Endothelial cell of umbilical vein (primary cell): ENCODE data around the gene CDC42BPB. TPM values are rescaled to one million over a fixed set of nuclear protein-coding genes. Genes with fewer than 3 reads are reported as not detected.

Experiments used
- BruUV-seq: library from RNA; stranded (reverse); fragments of 400-500 nt; replicated peaks from 2 replicates; lab custom pipeline; 2021; lab: Mats Ljungman, UMichigan
- CTCF ChIA-PET: fragments of 300-600, 350-600 bp; sonication (Branson Sonifier 250); formaldehyde crosslinking; loops from one replicate; lab custom pipeline; 2021; ENCODE audit warnings: antibody characterized with exemption, inconsistent platforms; lab: Charles Lee
- POLR2A ChIA-PET: fragments of 300-600, 350-600 bp; sonication (Branson Sonifier 250); formaldehyde crosslinking; loops from one replicate; lab custom pipeline; 2021; ENCODE audit warnings: antibody characterized with exemption, inconsistent platforms; lab: Charles Lee
- DNase-seq: peaks from one replicate; pipeline ENCODE4 v3.0.0-alpha.2; 2011; ENCODE audit warnings: low read depth, low spot score
- FAIRE-seq: peaks from 2 replicates; lab custom pipeline; 2011; peaks lifted over from hg19 to GRCh38; lab: Jason Lieb, UNC
- H2AFZ ChIP-seq: 2 replicates; pipeline ENCODE4 v1.6.0; 2012; ENCODE audit warnings: low read depth, low read length, control low read depth, inconsistent platforms
- H3K27ac ChIP-seq: 2 replicates; pipeline ENCODE4 v1.5.1; 2011; ENCODE audit warnings: low read depth, mild to moderate bottlenecking, control low read depth, low read length, moderate library complexity; ENCODE audit not compliant: insufficient read depth
- H3K27me3 ChIP-seq, 2 experiments: 2 replicates each; pipeline versions ENCODE4 v1.6.0 to v1.6.1; 2011; ENCODE audit warnings: low read length in 2 of 2, mixed read lengths in 1 of 2; ENCODE audit not compliant: control insufficient read depth in 2 of 2, insufficient read depth in 2 of 2
- H3K36me3 ChIP-seq, 2 experiments: 2 replicates in 1 of 2; 3 replicates in 1 of 2; pipeline ENCODE4 v1.5.1; 2011; ENCODE audit warnings: low read length in 2 of 2, mild to moderate bottlenecking in 1 of 2, moderate library complexity in 1 of 2; ENCODE audit not compliant: control insufficient read depth in 2 of 2, insufficient read depth in 2 of 2; ENCODE audit errors: extremely low read depth in 1 of 2
- H3K4me1 ChIP-seq: 3 replicates; pipeline ENCODE4 v1.5.1; 2011; ENCODE audit warnings: mild to moderate bottlenecking, low read length; ENCODE audit not compliant: control insufficient read depth, insufficient read depth; ENCODE audit errors: extremely low read depth
- H3K4me2 ChIP-seq: 2 replicates; pipeline ENCODE4 v1.6.1; 2011; ENCODE audit warnings: low read length, control low read depth, mixed read lengths; ENCODE audit not compliant: insufficient read depth
- H3K4me3 ChIP-seq, 3 experiments: fragments of 200-600 bp in 1 of 3; sonication (generic), shearing (Covaris generic) in 1 of 3; replicated peaks in 1 of 3; 2 replicates each; pipeline ENCODE4 v1.5.1; 2011 to 2016; ENCODE audit warnings: control low read depth in 3 of 3, low read length in 3 of 3, mild to moderate bottlenecking in 2 of 3, inconsistent platforms in 1 of 3, low read depth in 1 of 3, moderate library complexity in 1 of 3; ENCODE audit not compliant: insufficient read depth in 1 of 3
- H3K79me2 ChIP-seq: 2 replicates; pipeline ENCODE4 v1.6.0; 2012; ENCODE audit warnings: low read length, inconsistent platforms; ENCODE audit not compliant: control insufficient read depth, insufficient read depth
- H3K9ac ChIP-seq: replicated peaks from 2 replicates; pipeline ENCODE3; 2011; ENCODE audit warnings: low read length, control low read depth; ENCODE audit not compliant: insufficient read depth; ENCODE audit errors: extremely low read depth
- H3K9me1 ChIP-seq: replicated peaks from 3 replicates; pipeline ENCODE4 v1.6.0; 2011; ENCODE audit warnings: mild to moderate bottlenecking, low read length; ENCODE audit not compliant: control insufficient read depth, insufficient read depth; ENCODE audit errors: extremely low read depth
- H3K9me3 ChIP-seq: replicated peaks from 2 replicates; pipeline ENCODE4 v1.5.1; 2012; ENCODE audit warnings: low read length, inconsistent platforms; ENCODE audit not compliant: control insufficient read depth, insufficient read depth
- H4K20me1 ChIP-seq: replicated peaks from 2 replicates; pipeline ENCODE3; 2011; ENCODE audit warnings: mild to moderate bottlenecking, low read length; ENCODE audit not compliant: control insufficient read depth, insufficient read depth; ENCODE audit errors: extremely low read depth
- EZH2 ChIP-seq: IDR thresholded peaks from 2 replicates; pipeline ENCODE4 v1.6.1; 2012; ENCODE audit warnings: borderline replicate concordance, low read depth, mild to moderate bottlenecking, moderate library complexity, low read length, inconsistent platforms; ENCODE audit not compliant: severe bottlenecking
- FOS ChIP-seq: IDR thresholded peaks from 2 replicates; pipeline ENCODE4 v1.6.1; 2011; ENCODE audit warnings: mild to moderate bottlenecking, low read length, moderate library complexity, borderline replicate concordance; ENCODE audit not compliant: insufficient read depth
- GATA2 ChIP-seq: IDR thresholded peaks from 2 replicates; pipeline ENCODE4 v1.7.0; 2011; ENCODE audit warnings: low read depth, mild to moderate bottlenecking, moderate library complexity, mixed read lengths, low read length; ENCODE audit not compliant: insufficient read length, insufficient read depth
- JUN ChIP-seq: IDR thresholded peaks from 2 replicates; pipeline ENCODE4 v1.6.1; 2011; ENCODE audit warnings: borderline replicate concordance, low read depth; ENCODE audit not compliant: insufficient read length, insufficient read depth
- MYC ChIP-seq: IDR thresholded peaks from one replicate; pipeline ENCODE4 v1.6.1; 2011; ENCODE audit warnings: mild to moderate bottlenecking, low read depth, low read length
- POLR2A ChIP-seq: IDR thresholded peaks from 2 replicates; pipeline ENCODE4 v1.6.1; 2012; ENCODE audit warnings: low read depth, mild to moderate bottlenecking, control low read depth, low read length
- POLR2AphosphoS5 ChIP-seq: IDR thresholded peaks from 2 replicates; pipeline ENCODE4 v1.6.1; 2012; ENCODE audit warnings: low read depth, mild to moderate bottlenecking, control low read depth, low read length, moderate library complexity; ENCODE audit not compliant: insufficient read depth
- dilution Hi-C: fragments of 300-500 bp; cut with MboI; formaldehyde crosslinking; loops from one replicate; pipeline ENCODE4 v1.15.0; 2019; ENCODE audit warnings: low sequenced_read_pairs; ENCODE audit not compliant: extremely low pct_ligation_motif_present
- intact Hi-C: fragments of 100-400 bp; cut with micrococcal nuclease; formaldehyde crosslinking; loops from one replicate; pipeline ENCODE4 v1.10.0; 2022
- polyA plus RNA-seq, 4 experiments: library from polyadenylated mRNA; depleted of rRNA in 3 of 4; stranded (reverse) in 3 of 4; unstranded in 1 of 4; fragments of >200 nt; gene quantifications; 2 replicates each; pipeline versions ENCODE4 v1.2.1 to v1.2.3, GENCODE V29; 2011 to 2012; ENCODE audit warnings: missing spikeins in 1 of 4
- total RNA-seq: library from RNA; stranded (reverse); gene quantifications from 2 replicates; pipeline ENCODE4 v1.2.3, GENCODE V29; 2021
- TF ChIP-seq, protein P1 (sequence below): IDR thresholded peaks from 2 replicates; pipeline ENCODE4 v1.6.1; 2011; ENCODE audit not compliant: insufficient read depth, insufficient read length
- TF ChIP-seq, protein P2 (sequence below), 2 donors: IDR thresholded peaks; 1 replicate in 1 of 2; 2 replicates in 1 of 2; pipeline ENCODE4 v1.5.1; 2011; ENCODE audit warnings: low read length in 2 of 2, mild to moderate bottlenecking in 2 of 2, moderate library complexity in 2 of 2, control low read depth in 1 of 2, inconsistent platforms in 1 of 2, low read depth in 1 of 2; ENCODE audit not compliant: insufficient read depth in 1 of 2; ENCODE audit errors: extremely low read depth in 1 of 2

The CDC42BPB gene
- total and polyA plus RNA-seq, 2 donors (not counting 3 experiments of a cell fraction or from before 2014, with no cell fraction given) = 82.6 to 131 TPM

DNA sequence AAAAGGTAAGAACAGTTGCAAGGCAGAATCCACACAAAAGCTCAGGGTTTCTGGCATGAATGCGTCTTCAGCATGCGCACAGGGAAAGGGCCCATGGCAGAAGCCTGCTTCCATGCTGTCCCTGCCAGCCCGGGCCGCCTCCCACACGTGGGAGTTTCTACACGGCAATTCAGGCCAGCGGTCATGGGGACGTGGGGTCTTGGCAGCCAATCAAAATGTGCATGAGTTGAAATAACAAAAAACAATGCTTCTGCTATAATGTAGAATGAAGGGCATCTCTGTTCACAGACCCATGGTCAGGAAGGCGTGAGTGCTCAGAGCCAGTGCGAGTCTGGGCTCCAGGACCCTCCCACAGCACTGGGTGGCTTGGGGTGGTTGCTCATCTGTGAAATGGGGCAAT lies 106.3 kb downstream of the CDC42BPB start:
- Histone ChIP-seq H3K27ac (no peak overlapping the region), H3K4me3 (no peak overlapping the region), H3K27me3 (no peaks in the 10 kb centered on the region), H3K9me3 (no peaks in the 10 kb centered on the region), H4K20me1 (no peaks in the 10 kb centered on the region), H3K36me3 (peaks cover 36 to 66% of the 10 kb centered on the region in 2 experiments), H3K4me1 (no peaks in the 10 kb centered on the region), H3K79me2 (no peaks in the 10 kb centered on the region), H3K9ac (no peak overlapping the region), H3K9me1 (no peaks in the 10 kb centered on the region), H2AFZ (no peak overlapping the region), H3K4me2 (no peak overlapping the region)
- ChIA-PET POLR2A (no interaction called here), CTCF (no interaction called here)
- intact Hi-C loops (no loop called here), dilution Hi-C loops (no loop called here)
- FAIRE-seq (no peak), DNase-seq (no peak)
- TF ChIP-seq EZH2 (no peak), FOS (no peak), POLR2A (no peak), JUN (no peak), GATA2 (no peak), MYC (no peak), POLR2AphosphoS5 (no peak)
- TF ChIP-seq, protein P1, sequence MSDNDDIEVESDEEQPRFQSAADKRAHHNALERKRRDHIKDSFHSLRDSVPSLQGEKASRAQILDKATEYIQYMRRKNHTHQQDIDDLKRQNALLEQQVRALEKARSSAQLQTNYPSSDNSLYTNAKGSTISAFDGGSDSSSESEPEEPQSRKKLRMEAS = no peak
- TF ChIP-seq, protein P2, sequence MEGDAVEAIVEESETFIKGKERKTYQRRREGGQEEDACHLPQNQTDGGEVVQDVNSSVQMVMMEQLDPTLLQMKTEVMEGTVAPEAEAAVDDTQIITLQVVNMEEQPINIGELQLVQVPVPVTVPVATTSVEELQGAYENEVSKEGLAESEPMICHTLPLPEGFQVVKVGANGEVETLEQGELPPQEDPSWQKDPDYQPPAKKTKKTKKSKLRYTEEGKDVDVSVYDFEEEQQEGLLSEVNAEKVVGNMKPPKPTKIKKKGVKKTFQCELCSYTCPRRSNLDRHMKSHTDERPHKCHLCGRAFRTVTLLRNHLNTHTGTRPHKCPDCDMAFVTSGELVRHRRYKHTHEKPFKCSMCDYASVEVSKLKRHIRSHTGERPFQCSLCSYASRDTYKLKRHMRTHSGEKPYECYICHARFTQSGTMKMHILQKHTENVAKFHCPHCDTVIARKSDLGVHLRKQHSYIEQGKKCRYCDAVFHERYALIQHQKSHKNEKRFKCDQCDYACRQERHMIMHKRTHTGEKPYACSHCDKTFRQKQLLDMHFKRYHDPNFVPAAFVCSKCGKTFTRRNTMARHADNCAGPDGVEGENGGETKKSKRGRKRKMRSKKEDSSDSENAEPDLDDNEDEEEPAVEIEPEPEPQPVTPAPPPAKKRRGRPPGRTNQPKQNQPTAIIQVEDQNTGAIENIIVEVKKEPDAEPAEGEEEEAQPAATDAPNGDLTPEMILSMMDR (IDR thresholded peaks at IDR 0.05; ENCODE audit: extremely low read depth in 1 of 2, insufficient read depth in 1 of 2, low read depth in 1 of 2, low read length in 2 of 2) = no peak
- BruUV-seq = no TSS peak
